HUDEP-2 (cell line): ENCODE data around the gene PDLIM5.
"Not testable (repeated sequence)": the region's sequence is repeated elsewhere in the genome, so short reads cannot be mapped to it uniquely, and the experiment has no call there.

Experiments used
- DNase-seq, 76 experiments: peaks; one replicate each; lab custom pipeline; 2025; ENCODE audit not compliant: unreplicated experiment in 76 of 76; lab: John Stamatoyannopoulos, UW

Gene PDLIM5

GRCh38 chr4:94451695-94452475 is at the start of gene PDLIM5:
Gene PDLIM5 (plus strand): TSS chr4:94451942. CDS start chr4:94455289, 3,347 bp downstream.
- peak in 75 of 76 experiments; percentile 31 to 92 (median 79) for DNase-seq

- DNase-seq: not testable (repeated sequence)
Measured at GRCh38 chr4:94402439-94402838, 49.3 kb upstream of the PDLIM5 start.

- DNase-seq: peak in 1 of 76 experiments; percentile 3
Measured at GRCh38 chr4:94403751-94404150, 48.0 kb upstream of the PDLIM5 start.

- DNase-seq: peak in 56 of 76 experiments; percentile 1 to 73 (median 40)
Measured at GRCh38 chr4:94406668-94407437, 44.9 kb upstream of the PDLIM5 start.

- DNase-seq: no peak
Measured at GRCh38 chr4:94407846-94408245, 43.9 kb upstream of the PDLIM5 start.

GRCh38 chr4:94408549-94409374 is 43.0 kb upstream of the PDLIM5 start:
- no peak for DNase-seq

- no peak for DNase-seq
Measured at GRCh38 chr4:94409375-94409679, 42.4 kb upstream of the PDLIM5 start.

- no peak for DNase-seq
Measured at GRCh38 chr4:94409962-94410361, 41.8 kb upstream of the PDLIM5 start.

- DNase-seq: no peak
Measured at GRCh38 chr4:94410678-94411206, 41.0 kb upstream of the PDLIM5 start.

- no peak for DNase-seq
Measured at GRCh38 chr4:94411296-94411695, 40.4 kb upstream of the PDLIM5 start.

- no peak for DNase-seq
Measured at GRCh38 chr4:94412019-94412657, 39.6 kb upstream of the PDLIM5 start.

GRCh38 chr4:94412658-94413038 is 39.1 kb upstream of the PDLIM5 start:
- DNase-seq: no peak

- DNase-seq: no peak
Measured at GRCh38 chr4:94413085-94413840, 38.5 kb upstream of the PDLIM5 start.

GRCh38 chr4:94414907-94415306 is 36.8 kb upstream of the PDLIM5 start:
- no peak for DNase-seq

GRCh38 chr4:94415448-94415847 is 36.3 kb upstream of the PDLIM5 start:
- DNase-seq: no peak

GRCh38 chr4:94416335-94416734 is 35.4 kb upstream of the PDLIM5 start:
- no peak for DNase-seq

GRCh38 chr4:94416981-94417380 is 34.8 kb upstream of the PDLIM5 start:
- DNase-seq: no peak

- DNase-seq: no peak
Measured at GRCh38 chr4:94419549-94419948, 32.2 kb upstream of the PDLIM5 start.

GRCh38 chr4:94419956-94420355 is 31.8 kb upstream of the PDLIM5 start:
- peak in 1 of 76 experiments; percentile 16 for DNase-seq

- no peak for DNase-seq
Measured at GRCh38 chr4:94420356-94420755, 31.4 kb upstream of the PDLIM5 start.
